GM12878 (cell line): Measurements from ENCODE around the gene TMC2. TPM values are rescaled to one million over a fixed set of nuclear protein-coding genes. Genes with fewer than 3 reads are reported as not detected.

Source experiments
- ATAC-seq: fragments of 200-7000 bp; cut with Tn5 transposase; 3 replicates; pipeline ENCODE4 v1.9.1; 2020; ENCODE audit warnings: mild to moderate bottlenecking, moderate library complexity
- BruUV-seq: library from RNA; stranded (reverse); fragments of 400-500 nt; replicated peaks from 2 replicates; lab custom pipeline; 2021; lab: Mats Ljungman, UMichigan
- CTCF ChIA-PET: fragments of 300-600 bp; sonication (Branson Sonifier 250); formaldehyde crosslinking; extraction: SDS; loops from one replicate; lab custom pipeline; 2021; ENCODE audit warnings: inconsistent platforms; lab: Yijun Ruan, JAX
- POLR2A ChIA-PET: fragments of 350-600 bp; formaldehyde crosslinking; extraction: SDS; loops from one replicate; lab custom pipeline; 2021; ENCODE audit warnings: inconsistent platforms; lab: Charles Lee
- RAD21 ChIA-PET: fragments of 300-600 bp; sonication (Branson Sonifier 250); formaldehyde crosslinking; loops from one replicate; lab custom pipeline; 2023; ENCODE audit warnings: antibody characterized with exemption; ENCODE audit not compliant: unreplicated experiment; lab: Charles Lee
- SMC1A ChIA-PET: fragments of 300-600 bp; sonication (Branson Sonifier 250); formaldehyde crosslinking; loops from one replicate; lab custom pipeline; 2023; ENCODE audit not compliant: unreplicated experiment, uncharacterized antibody; lab: Charles Lee
- DNase-seq: peaks from one replicate; pipeline ENCODE4 v3.0.0-alpha.2; 2011; ENCODE audit warnings: low read depth, low spot score
- FAIRE-seq: peaks from 3 replicates; lab custom pipeline; 2011; peaks lifted over from hg19 to GRCh38; lab: Jason Lieb, UNC
- H2AFZ ChIP-seq: 2 replicates; pipeline ENCODE4 v1.6.0; 2011; ENCODE audit warnings: low read depth, low read length, control low read depth; ENCODE audit not compliant: control insufficient read depth
- H3K27ac ChIP-seq: 2 replicates; pipeline ENCODE4 v1.5.1; 2011; ENCODE audit warnings: control low read depth; ENCODE audit not compliant: control insufficient read depth, insufficient read depth
- H3K27me3 ChIP-seq, 2 experiments: replicated peaks in 1 of 2; 2 replicates each; pipeline versions ENCODE4 v1.6.0 to v1.6.1; 2011; ENCODE audit warnings: low read length in 1 of 2; ENCODE audit not compliant: control insufficient read depth in 2 of 2, insufficient read depth in 2 of 2
- H3K36me3 ChIP-seq, 2 experiments: 2 replicates each; pipeline ENCODE4 v1.5.1; 2011; ENCODE audit warnings: low read length in 1 of 2; ENCODE audit not compliant: control insufficient read depth in 2 of 2, insufficient read depth in 2 of 2
- H3K4me1 ChIP-seq: 2 replicates; pipeline ENCODE4 v1.6.1; 2011; ENCODE audit warnings: mild to moderate bottlenecking, low read length, moderate library complexity, mixed read lengths; ENCODE audit not compliant: control insufficient read depth, insufficient read depth
- H3K4me2 ChIP-seq: 2 replicates; pipeline ENCODE4 v1.6.0; 2011; ENCODE audit warnings: control low read depth; ENCODE audit not compliant: control insufficient read depth, insufficient read depth
- H3K4me3 ChIP-seq: fragments of 200-600 bp; sonication (generic); 2 replicates; pipeline ENCODE4 v1.5.1; 2016
- H3K79me2 ChIP-seq: 2 replicates; pipeline ENCODE4 v1.6.0; 2011; ENCODE audit warnings: low read length; ENCODE audit not compliant: control insufficient read depth, insufficient read depth
- H3K9ac ChIP-seq: 2 replicates; pipeline ENCODE4 v1.8.0; 2011; ENCODE audit warnings: low read length, control low read depth, mixed read lengths; ENCODE audit not compliant: control insufficient read depth, insufficient read depth
- H3K9me3 ChIP-seq: replicated peaks from 3 replicates; pipeline ENCODE4 v1.5.1; 2011; ENCODE audit warnings: mild to moderate bottlenecking, low read length; ENCODE audit not compliant: control insufficient read depth, insufficient read depth
- H4K20me1 ChIP-seq: 2 replicates; pipeline ENCODE4 v1.6.0; 2011; ENCODE audit not compliant: control insufficient read depth, insufficient read depth
- CREB1 ChIP-seq: IDR thresholded peaks from 2 replicates; pipeline ENCODE4 v1.6.1; 2012; ENCODE audit warnings: low read depth, mild to moderate bottlenecking, inconsistent platforms
- E2F8 ChIP-seq: fragments of 450-650 bp; IDR thresholded peaks from 2 replicates; pipeline ENCODE4 v1.6.1; 2018; ENCODE audit warnings: mild to moderate bottlenecking, low read depth, moderate library complexity; ENCODE audit not compliant: partially characterized antibody
- EGR1 ChIP-seq, 2 experiments: IDR thresholded peaks; 1 replicate in 1 of 2; 2 replicates in 1 of 2; pipeline ENCODE4 v1.6.1; 2011 to 2012; ENCODE audit warnings: low read depth in 2 of 2, low read length in 2 of 2, borderline replicate concordance in 1 of 2, mild to moderate bottlenecking in 1 of 2, moderate library complexity in 1 of 2
- MTA3 ChIP-seq: IDR thresholded peaks from 2 replicates; pipeline ENCODE4 v1.6.1; 2012; ENCODE audit warnings: low read length, inconsistent platforms, borderline replicate concordance
- PBX3 ChIP-seq: IDR thresholded peaks from 2 replicates; pipeline ENCODE4 v1.6.1; 2011; ENCODE audit warnings: mild to moderate bottlenecking, low read depth, low read length, moderate library complexity; ENCODE audit not compliant: insufficient replicate concordance
- PML ChIP-seq: IDR thresholded peaks from 2 replicates; pipeline ENCODE4 v1.6.1; 2012; ENCODE audit warnings: low read length, inconsistent platforms
- POLR2A ChIP-seq: IDR thresholded peaks from 2 replicates; pipeline ENCODE4 v1.6.1; 2011; ENCODE audit warnings: low read depth, mild to moderate bottlenecking, low read length
- POLR2AphosphoS5 ChIP-seq: IDR thresholded peaks from 2 replicates; pipeline ENCODE4 v1.6.1; 2011; ENCODE audit warnings: mild to moderate bottlenecking, low read length, inconsistent platforms
- SIN3A ChIP-seq: IDR thresholded peaks from 2 replicates; pipeline ENCODE4 v1.6.1; 2012; ENCODE audit warnings: low read depth, low read length, improper control_type of control experiment
- STAT1 ChIP-seq: fragments of 450-650 bp; conservative IDR thresholded peaks from 2 replicates; pipeline ENCODE4 v1.6.1; 2014; ENCODE audit warnings: antibody characterized with exemption, mild to moderate bottlenecking
- TBL1XR1 ChIP-seq: IDR thresholded peaks from 2 replicates; pipeline ENCODE4 v1.6.1; 2012; ENCODE audit warnings: low read depth, low read length, improper control_type of control experiment
- ZBED1 ChIP-seq: IDR thresholded peaks from 2 replicates; pipeline ENCODE4 v1.6.1; 2016; ENCODE audit warnings: borderline replicate concordance
- ZBTB40 ChIP-seq: fragments of 450-650 bp; IDR thresholded peaks from 2 replicates; pipeline ENCODE4 v1.6.1; 2016; ENCODE audit warnings: mild to moderate bottlenecking, moderate library complexity, borderline replicate concordance
- WGBS: methylation state at CpG from one replicate; pipeline ENCODE4 v1.1.6; 2016; ENCODE audit warnings: low lambda C conversion rate; ENCODE audit not compliant: insufficient replicate concordance, insufficient coverage; ENCODE audit errors: missing lambda C conversion rate; 5-methylcytosine and 5-hydroxymethylcytosine counted together
- in situ Hi-C: fragments of 300-500 bp; cut with MboI; formaldehyde crosslinking; loops from 9 replicates; pipeline ENCODE4 v1.14.3; 2018; ENCODE audit warnings: mixed read lengths
- intact Hi-C: fragments of 100-400 bp; cut with micrococcal nuclease; formaldehyde crosslinking; loops from one replicate; pipeline ENCODE4 v1.14.2; 2022; ENCODE audit not compliant: unreplicated experiment
- polyA plus RNA-seq, 11 experiments: library from polyadenylated mRNA; depleted of rRNA in 4 of 11; unstranded in 6 of 11; stranded (reverse) in 5 of 11; fragments of >200 nt; fragmentation: Nextera tagmentation in 4 of 11; fragmentation: Illumina TruSeq in 1 of 11; extraction: Ambion mirVana in 4 of 11; extraction: Trizol in 1 of 11; gene quantifications; 1 replicate in 1 of 11; 2 replicates in 10 of 11; pipeline versions ENCODE4 v1.2.1 to v1.2.3, GENCODE V29; 2011 to 2016; ENCODE audit warnings: inconsistent platforms in 2 of 11, missing spikeins in 2 of 11, low read depth in 1 of 11
- total RNA-seq, 4 experiments: library from RNA; depleted of rRNA in 3 of 4; stranded (reverse); fragments of >200 nt in 3 of 4; fragmentation: Illumina TruSeq in 1 of 4; extraction: Trizol in 1 of 4; gene quantifications; 2 replicates each; pipeline versions ENCODE4 v1.2.1 to v1.2.3, GENCODE V29; 2013 to 2021

The TMC2 gene
- total and polyA plus RNA-seq, 10 of the 15 experiments (the other 5 are each of a cell fraction or from before 2014, with no cell fraction given): 0.08 TPM; not detected in 9

- TF ChIP-seq E2F8: no peak
- TF ChIP-seq TBL1XR1: no peak
- TF ChIP-seq MTA3: peak; percentile 87; the same call in 1 of the 2 replicates
- TF ChIP-seq SIN3A: no peak
- TF ChIP-seq ZBED1: peak; percentile 81; the same call in 1 of the 2 replicates
- peak; percentile 75 for TF ChIP-seq POLR2AphosphoS5
- peak; percentile 77 for TF ChIP-seq PML
- TF ChIP-seq EGR1 (IDR thresholded peaks at IDR 0.05; ENCODE audit: borderline replicate concordance in 1 of 2, low read depth in 2 of 2, low read length in 2 of 2): no peak
- TF ChIP-seq STAT1: no peak
Measured at GRCh38 chr20:2658414-2659354, 122.3 kb downstream of the TMC2 start (continued).

GRCh38 chr20:2659547-2659946 lies 123.2 kb downstream of the TMC2 start:
- no peak overlapping the region for H3K27ac ChIP-seq
- 93% methylated on average over 10 of the region's 10 CpGs for WGBS
- ATAC-seq: no peak
- no peak overlapping the region for H2AFZ ChIP-seq
- BruUV-seq: no TSS peak
- peaks cover 11% of the 10 kb centered on the region for H3K4me1 ChIP-seq
- SMC1A ChIA-PET: no interaction called here
- H3K36me3 ChIP-seq: peaks cover 27 to 47% of the 10 kb centered on the region in 2 experiments
- CTCF ChIA-PET: no interaction called here
- RAD21 ChIA-PET: no interaction called here
- intact Hi-C loops: no loop called here
- peaks cover 28% of the 10 kb centered on the region for H3K79me2 ChIP-seq
- no peak for DNase-seq
- POLR2A ChIA-PET: no interaction called here
- H3K4me2 ChIP-seq: no peak overlapping the region
- no peak for FAIRE-seq
- H3K9ac ChIP-seq: no peak overlapping the region
- in situ Hi-C loops: no loop called here
- no peak overlapping the region for H3K4me3 ChIP-seq
- peaks cover 12% of the 10 kb centered on the region for H4K20me1 ChIP-seq
- no peaks in the 10 kb centered on the region for H3K27me3 ChIP-seq
- no peaks in the 10 kb centered on the region for H3K9me3 ChIP-seq
- TF ChIP-seq CREB1 (no peak), PBX3 (no peak), POLR2A (no peak; the same call in 1 of the 2 replicates), ZBTB40 (no peak)
